HG03135 (cell line): ENCODE results near the gene ZNF469.

Experiments
- ATAC-seq: cut with Tn5 transposase; IDR thresholded peaks from one replicate; pipeline ENCODE4 v1.9.1; 2021; ENCODE audit warnings: mild to moderate bottlenecking, moderate library complexity; ENCODE audit not compliant: unreplicated experiment

ZNF469 gene

GRCh38 chr16:88377961-88378360 is 4.8 kb upstream of the ZNF469 start:
- no peak for ATAC-seq

GRCh38 chr16:88378401-88378800 is 4.4 kb upstream of the ZNF469 start:
- no peak for ATAC-seq

GRCh38 chr16:88378836-88379693 is 3.7 kb upstream of the ZNF469 start:
- no peak for ATAC-seq

- no peak for ATAC-seq
Observed at GRCh38 chr16:88379694-88380040, 3.1 kb upstream of the ZNF469 start.

GRCh38 chr16:88380099-88380498 is 2.7 kb upstream of the ZNF469 start:
- no peak for ATAC-seq

GRCh38 chr16:88380619-88381018 is 2.1 kb upstream of the ZNF469 start:
- no peak for ATAC-seq

GRCh38 chr16:88381820-88382451 is 823 bp upstream of the ZNF469 start:
- ATAC-seq, result no peak

- no peak for ATAC-seq
Observed at GRCh38 chr16:88383401-88384221, 852 bp downstream of the ZNF469 start.

GRCh38 chr16:88384222-88385111 is 1.7 kb downstream of the ZNF469 start:
- ATAC-seq, result no peak

- no peak for ATAC-seq
Observed at GRCh38 chr16:88385112-88385594, 2.4 kb downstream of the ZNF469 start.

GRCh38 chr16:88385831-88386815 is 3.4 kb downstream of the ZNF469 start:
- ATAC-seq, result no peak

GRCh38 chr16:88387180-88387765 is 4.5 kb downstream of the ZNF469 start:
- no peak for ATAC-seq

- no peak for ATAC-seq
Observed at GRCh38 chr16:88387941-88388627, 5.3 kb downstream of the ZNF469 start.

- ATAC-seq, result no peak
Observed at GRCh38 chr16:88389191-88389590, 6.4 kb downstream of the ZNF469 start.

GRCh38 chr16:88389621-88390160 is 6.9 kb downstream of the ZNF469 start:
- ATAC-seq, result no peak

- ATAC-seq, result no peak
Observed at GRCh38 chr16:88390265-88390664, 7.5 kb downstream of the ZNF469 start.

GRCh38 chr16:88390735-88391134 is 8.0 kb downstream of the ZNF469 start:
- no peak for ATAC-seq
